ENCODE measurements around the gene BCAS1. TPM values are rescaled to one million over a fixed set of nuclear protein-coding genes. Genes with fewer than 3 reads are reported as not detected.

BCAS1 gene
- total and polyA plus RNA-seq, 2 donors (not counting 1 experiment from before 2014, with no cell fraction given) = 0.97 to 1.1 TPM

DNA sequence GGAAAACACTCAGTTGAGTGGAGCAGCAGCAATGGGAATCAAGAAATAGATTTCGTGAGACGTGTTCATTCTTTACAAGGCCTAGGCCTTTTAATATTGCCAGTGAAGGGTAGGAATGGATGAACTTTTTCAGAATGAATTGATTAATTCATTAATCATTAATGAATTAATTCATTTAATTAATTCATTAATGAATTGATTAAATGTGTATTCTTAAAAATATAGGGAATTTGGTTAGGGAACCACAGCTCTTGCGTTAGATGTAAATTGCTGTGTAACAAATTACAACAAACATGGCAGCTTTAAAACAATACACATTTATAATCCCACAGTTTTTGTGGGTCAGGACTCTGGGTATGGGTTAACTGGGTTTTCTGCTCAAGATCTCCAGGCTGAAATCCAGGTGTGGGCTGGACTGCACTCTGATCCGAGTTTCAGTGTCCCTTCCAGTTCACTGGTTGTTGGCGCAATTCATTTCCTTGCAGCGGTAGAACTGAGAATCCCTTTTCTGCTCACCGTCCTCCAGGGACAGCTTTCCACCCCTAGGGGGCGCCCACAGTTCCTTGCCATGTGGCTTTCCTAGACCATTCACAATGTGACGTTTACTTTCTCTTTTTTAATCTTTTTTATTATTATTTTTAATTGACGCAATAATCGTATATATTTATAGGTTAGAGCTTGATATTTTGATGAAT is 32.8 kb upstream of the BCAS1 start:
- intact Hi-C loops (cut with micrococcal nuclease) = loop anchor here (1.0 kb wide), 1 partner anchor 96 kb away; no protein-coding TSS in a partner anchor
- no peak overlapping the region for H3K27ac Mint-ChIP-seq
- H2AFZ ChIP-seq (ENCODE audit: insufficient read depth, low read depth, low read length, poor library complexity, severe bottlenecking) = no peak overlapping the region

GRCh38 chr20:54102543-54102942 is 32.1 kb upstream of the BCAS1 start:
- Histone ChIP-seq H3K4me3 (ENCODE audit: control extremely low read depth in 1 of 5, extremely low read depth in 1 of 5, insufficient read depth in 1 of 5, low read depth in 2 of 5, low read length in 4 of 5) (no peak overlapping the region), H4K20me1 (ENCODE audit: control insufficient read depth, insufficient read depth, low read length, poor library complexity, severe bottlenecking) (no peaks in the 10 kb centered on the region), H3K4me2 (replicated peaks; ENCODE audit: low read depth, low read length, poor library complexity, severe bottlenecking) (no peak overlapping the region), H3K27me3 (replicated peaks in 1 of 4; ENCODE audit: control extremely low read depth in 1 of 4, control insufficient read depth in 3 of 4, insufficient read depth in 4 of 4, low read length in 3 of 4) (peaks cover 0 to 6% (median under 1%) of the 10 kb centered on the region in 4 experiments), H3K4me1 (ENCODE audit: control insufficient read depth in 2 of 2, insufficient read depth in 2 of 2, low read length in 2 of 2) (no peaks in the 10 kb centered on the region), H3K9ac (ENCODE audit: low read length) (no peak overlapping the region), H3K36me3 (replicated peaks in 1 of 2; ENCODE audit: control extremely low read depth in 1 of 2, control insufficient read depth in 1 of 2, extremely low read depth in 1 of 2, insufficient read depth in 2 of 2, low read length in 1 of 2) (no peaks in the 10 kb centered on the region), H2AFZ (ENCODE audit: insufficient read depth, low read depth, low read length, poor library complexity, severe bottlenecking) (no peak overlapping the region), H3K79me2 (ENCODE audit: control insufficient read depth, insufficient read depth, low read length) (no peaks in the 10 kb centered on the region), H3K27ac (ENCODE audit: low read length in 2 of 2) (no peak overlapping the region), H3K9me3 (ENCODE audit: control extremely low read depth in 1 of 3, control insufficient read depth in 2 of 3, insufficient read depth in 1 of 3, low read length in 2 of 3) (no peaks in the 10 kb centered on the region)
- H3K4me3 Mint-ChIP-seq = no peak overlapping the region
- intact Hi-C loops (cut with micrococcal nuclease) = no loop called here
- H3K4me1 Mint-ChIP-seq = peaks cover 1% of the 10 kb centered on the region
- H3K9me3 Mint-ChIP-seq (ENCODE audit: insufficient read depth) = no peaks in the 10 kb centered on the region
- ChIA-PET CTCF (interaction anchor here (0.9 to 3.3 kb wide), 5 partner anchors 7 to 103 kb away, joined by 3 to 20 read pairs (median 4); no protein-coding TSS in a partner anchor), POLR2A (no interaction called here)
- ATAC-seq (ENCODE audit: low read depth) (no peak), DNase-seq (no peak)
- H3K27ac Mint-ChIP-seq = no peak overlapping the region
- WGBS (ENCODE audit: insufficient coverage) = 94% methylated on average over 2 of the region's 2 CpGs
- H3K27me3 Mint-ChIP-seq = peaks cover 18% of the 10 kb centered on the region
- TF ChIP-seq, protein P1, sequence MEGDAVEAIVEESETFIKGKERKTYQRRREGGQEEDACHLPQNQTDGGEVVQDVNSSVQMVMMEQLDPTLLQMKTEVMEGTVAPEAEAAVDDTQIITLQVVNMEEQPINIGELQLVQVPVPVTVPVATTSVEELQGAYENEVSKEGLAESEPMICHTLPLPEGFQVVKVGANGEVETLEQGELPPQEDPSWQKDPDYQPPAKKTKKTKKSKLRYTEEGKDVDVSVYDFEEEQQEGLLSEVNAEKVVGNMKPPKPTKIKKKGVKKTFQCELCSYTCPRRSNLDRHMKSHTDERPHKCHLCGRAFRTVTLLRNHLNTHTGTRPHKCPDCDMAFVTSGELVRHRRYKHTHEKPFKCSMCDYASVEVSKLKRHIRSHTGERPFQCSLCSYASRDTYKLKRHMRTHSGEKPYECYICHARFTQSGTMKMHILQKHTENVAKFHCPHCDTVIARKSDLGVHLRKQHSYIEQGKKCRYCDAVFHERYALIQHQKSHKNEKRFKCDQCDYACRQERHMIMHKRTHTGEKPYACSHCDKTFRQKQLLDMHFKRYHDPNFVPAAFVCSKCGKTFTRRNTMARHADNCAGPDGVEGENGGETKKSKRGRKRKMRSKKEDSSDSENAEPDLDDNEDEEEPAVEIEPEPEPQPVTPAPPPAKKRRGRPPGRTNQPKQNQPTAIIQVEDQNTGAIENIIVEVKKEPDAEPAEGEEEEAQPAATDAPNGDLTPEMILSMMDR (IDR thresholded peaks at IDR 0.05) = no peak
- TF ChIP-seq EZH2 (IDR thresholded peaks at IDR 0.05; ENCODE audit: borderline replicate concordance, insufficient read depth, low read depth, low read length, poor library complexity, severe bottlenecking) = no peak

More for the DNA sequence above, 32.8 kb upstream of the BCAS1 start:
- Histone ChIP-seq H3K9ac (ENCODE audit: low read length) (no peak overlapping the region), H3K79me2 (ENCODE audit: control insufficient read depth, insufficient read depth, low read length) (no peaks in the 10 kb centered on the region), H3K4me2 (replicated peaks; ENCODE audit: low read depth, low read length, poor library complexity, severe bottlenecking) (no peak overlapping the region), H3K27ac (ENCODE audit: low read length in 2 of 2) (no peak overlapping the region), H3K4me1 (ENCODE audit: control insufficient read depth in 2 of 2, insufficient read depth in 2 of 2, low read length in 2 of 2) (no peaks in the 10 kb centered on the region), H3K36me3 (replicated peaks in 1 of 2; ENCODE audit: control extremely low read depth in 1 of 2, control insufficient read depth in 1 of 2, extremely low read depth in 1 of 2, insufficient read depth in 2 of 2, low read length in 1 of 2) (no peaks in the 10 kb centered on the region), H3K4me3 (ENCODE audit: control extremely low read depth in 1 of 5, extremely low read depth in 1 of 5, insufficient read depth in 1 of 5, low read depth in 2 of 5, low read length in 4 of 5) (no peak overlapping the region), H4K20me1 (ENCODE audit: control insufficient read depth, insufficient read depth, low read length, poor library complexity, severe bottlenecking) (no peaks in the 10 kb centered on the region), H3K9me3 (ENCODE audit: control extremely low read depth in 1 of 3, control insufficient read depth in 2 of 3, insufficient read depth in 1 of 3, low read length in 2 of 3) (no peaks in the 10 kb centered on the region), H3K27me3 (replicated peaks in 1 of 4; ENCODE audit: control extremely low read depth in 1 of 4, control insufficient read depth in 3 of 4, insufficient read depth in 4 of 4, low read length in 3 of 4) (peaks cover 0 to 6% (median under 1%) of the 10 kb centered on the region in 4 experiments)
- DNase-seq (peak; percentile 57), ATAC-seq (ENCODE audit: low read depth) (peak; percentile 54)
- no peak overlapping the region for H3K4me3 Mint-ChIP-seq
- no peaks in the 10 kb centered on the region for H3K9me3 Mint-ChIP-seq (ENCODE audit: insufficient read depth)
- H3K27me3 Mint-ChIP-seq = peaks cover 25% of the 10 kb centered on the region
- H3K4me1 Mint-ChIP-seq = peaks cover 1% of the 10 kb centered on the region
- ChIA-PET CTCF (interaction anchor here (0.8 to 3.3 kb wide), 11 partner anchors 8 to 903 kb away, joined by 3 to 20 read pairs (median 4); partner anchors contain the start of gene PFDN4), POLR2A (no interaction called here)
- TF ChIP-seq EZH2 (IDR thresholded peaks at IDR 0.05; ENCODE audit: borderline replicate concordance, insufficient read depth, low read depth, low read length, poor library complexity, severe bottlenecking) = no peak
- TF ChIP-seq, protein P1 (IDR thresholded peaks at IDR 0.05) = peak; percentile 81
- 30% methylated on average over 4 of the region's 11 CpGs for WGBS (ENCODE audit: insufficient coverage)

All from B cell (primary cell).